NCI-H748 (cell line): ENCODE data around the gene NME9.

Experiments used
- DNase-seq: peaks from one replicate; lab custom pipeline; 2025; ENCODE audit not compliant: unreplicated experiment; lab: John Stamatoyannopoulos, UW

NME9 gene

GRCh38 chr3:138284957-138285477 lies 44.6 kb downstream of the NME9 start:
- DNase-seq = no peak

GRCh38 chr3:138284079-138284478 lies 45.6 kb downstream of the NME9 start:
- no peak for DNase-seq

DNA sequence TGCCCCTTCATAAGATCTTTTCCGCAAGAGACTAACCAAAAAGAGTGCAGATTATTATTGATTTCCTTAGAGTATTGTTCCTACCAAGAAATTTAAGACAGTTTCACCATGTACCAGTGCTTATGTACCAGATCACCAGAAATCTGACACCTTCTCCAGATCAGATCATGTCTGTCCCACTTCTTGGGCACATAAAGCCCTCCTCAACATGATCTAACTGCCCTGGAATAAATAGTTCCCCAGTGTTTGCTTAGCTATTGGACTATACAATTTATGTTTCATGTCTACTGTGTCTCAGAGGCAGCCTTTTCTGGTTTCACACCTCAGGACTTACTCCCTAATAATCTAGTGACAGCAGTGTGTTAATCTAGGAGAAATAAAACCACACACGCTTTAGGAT lies 46.8 kb downstream of the NME9 start:
- no peak for DNase-seq

- DNase-seq = no peak
Measured at GRCh38 chr3:138281561-138281960, 48.1 kb downstream of the NME9 start.

DNA sequence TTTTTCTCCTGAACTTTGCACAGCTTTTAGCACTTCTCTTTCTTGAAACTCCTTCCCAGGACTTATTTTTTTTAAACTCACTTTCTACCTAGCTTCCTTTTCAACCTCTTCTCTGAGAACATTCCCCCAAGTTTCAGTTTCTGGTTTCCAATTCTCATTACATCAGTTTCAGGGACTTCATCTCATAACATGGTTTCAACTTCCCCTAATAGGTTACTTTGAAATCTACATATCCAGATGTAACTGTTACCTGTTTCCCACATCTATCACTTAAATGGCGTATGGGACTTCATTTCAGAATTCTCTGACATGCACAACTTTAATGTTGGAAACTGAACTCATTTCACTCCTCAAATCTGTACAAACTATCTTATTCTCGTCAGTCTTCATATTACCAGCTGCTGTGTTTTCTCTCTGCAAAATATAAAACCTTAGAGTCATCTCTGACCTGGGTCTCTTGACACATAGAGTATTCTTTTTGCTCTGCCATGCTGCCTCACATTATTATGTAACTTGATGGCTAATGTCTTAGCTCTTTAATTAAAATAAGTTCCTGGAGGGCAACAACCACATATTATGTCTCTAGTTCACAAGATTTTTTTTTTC lies 58.4 kb downstream of the NME9 start:
- no peak for DNase-seq

- DNase-seq = no peak
Measured at GRCh38 chr3:138270245-138270644, 59.4 kb downstream of the NME9 start.

GRCh38 chr3:138267083-138267482 lies 62.6 kb downstream of the NME9 start:
- DNase-seq = no peak

DNA sequence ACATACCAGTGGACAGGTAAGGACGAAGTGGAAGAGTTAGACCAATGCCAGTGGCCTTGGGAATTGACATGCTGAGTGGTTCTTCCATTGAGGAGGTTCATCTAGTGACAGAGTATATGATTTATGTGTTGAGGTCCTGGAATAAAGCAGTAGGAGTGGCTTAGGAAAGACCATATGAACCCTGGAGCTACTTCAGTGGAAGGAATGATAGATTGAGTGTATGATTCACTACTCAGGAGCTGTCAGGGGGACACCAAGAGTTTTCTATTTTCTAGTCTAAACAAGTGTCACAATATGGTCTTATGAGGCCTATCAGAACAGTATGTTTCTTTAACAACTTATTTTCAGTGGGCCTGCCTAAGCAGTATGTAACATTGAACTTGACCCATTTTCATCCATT lies 63.9 kb downstream of the NME9 start:
- no peak for DNase-seq

GRCh38 chr3:138263104-138263503 lies 66.5 kb downstream of the NME9 start:
- DNase-seq = no peak

- DNase-seq = no peak
Measured at GRCh38 chr3:138260611-138261010, 69.0 kb downstream of the NME9 start.

DNA sequence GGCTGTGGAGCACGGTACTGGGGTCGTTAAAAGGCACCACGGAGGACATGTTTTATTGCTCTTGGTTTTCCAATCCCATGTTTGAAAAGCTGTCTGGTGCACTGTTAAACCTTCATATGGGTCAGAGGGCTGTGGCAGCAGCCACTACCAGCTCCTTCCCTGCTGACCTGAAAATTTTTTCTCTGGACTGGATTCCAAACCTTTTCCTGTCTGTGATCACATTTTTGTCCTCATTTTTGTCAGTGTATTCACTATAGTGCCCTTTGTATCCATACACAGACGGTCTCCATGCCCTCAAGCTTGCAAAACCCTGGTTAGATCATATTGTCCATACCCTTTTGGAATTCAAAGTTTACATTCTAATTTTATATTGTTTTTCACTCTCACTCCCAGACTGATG lies 70.5 kb downstream of the NME9 start:
- DNase-seq = no peak

- no peak for DNase-seq
Measured at GRCh38 chr3:138257986-138258385, 71.7 kb downstream of the NME9 start.

- no peak for DNase-seq
Measured at GRCh38 chr3:138256022-138256421, 73.6 kb downstream of the NME9 start.

DNA sequence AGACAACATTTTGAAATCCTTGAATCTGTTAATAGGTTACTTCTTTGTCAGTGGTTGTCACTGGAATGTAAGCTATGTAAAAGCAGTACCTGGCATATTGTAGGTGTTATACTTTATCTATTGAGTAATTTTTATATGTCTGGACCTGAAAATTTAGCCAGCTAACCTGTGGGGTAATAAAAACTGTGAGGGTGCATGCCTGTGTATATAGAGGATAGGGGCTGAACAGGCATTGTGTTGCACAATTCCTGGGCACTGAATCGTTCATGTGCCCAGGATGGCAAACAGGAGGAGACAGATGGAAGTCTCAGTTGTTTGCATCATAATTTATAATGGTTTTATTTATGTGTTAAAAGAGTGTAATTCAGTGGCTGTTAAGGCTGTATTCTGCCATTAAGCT lies 75.4 kb downstream of the NME9 start:
- no peak for DNase-seq

GRCh38 chr3:138253609-138254008 lies 76.0 kb downstream of the NME9 start:
- no peak for DNase-seq
